ENCODE measurements around the gene CSNK1G1. TPM values are rescaled to one million over a fixed set of nuclear protein-coding genes. Genes with fewer than 3 reads are reported as not detected.

The CSNK1G1 gene
- polyA plus RNA-seq, 1 of the 3 experiments (the other 2 are of a cell fraction): 10.2 TPM

- H3K9me2 ChIP-seq: no peaks in the 10 kb centered on the region
- no peak overlapping the region for H3K27ac ChIP-seq (ENCODE audit: low read depth in 2 of 2, low read length in 1 of 2)
- H3K4me1 ChIP-seq (ENCODE audit: control insufficient read depth in 1 of 2, insufficient read depth in 2 of 2, low read depth in 1 of 2, low read length in 1 of 2): no peaks in the 10 kb centered on the region
- H3F3A ChIP-seq (replicated peaks; ENCODE audit: insufficient read depth): peaks cover 12% of the 10 kb centered on the region
- no peak overlapping the region for H3K4me2 ChIP-seq
- H4K20me1 ChIP-seq (ENCODE audit: insufficient read depth): no peaks in the 10 kb centered on the region
- no peaks in the 10 kb centered on the region for H3K79me2 ChIP-seq (ENCODE audit: insufficient read depth)
- ChIA-PET CTCF (interaction anchor here (1.1 kb wide), 1 partner anchor 29 kb away, joined by 3 read pairs; no protein-coding TSS in a partner anchor), POLR2A (no interaction called here)
- H3K27me3 ChIP-seq (ENCODE audit: insufficient read depth): no peaks in the 10 kb centered on the region
- no peak for DNase-seq
- TF ChIP-seq TCF12 (IDR thresholded peaks at IDR 0.05) (no peak), IRF3 (IDR thresholded peaks at IDR 0.05; ENCODE audit: low read depth, low read length) (no peak), FOXM1 (IDR thresholded peaks at IDR 0.05; ENCODE audit: low read depth) (no peak), TAF1 (IDR thresholded peaks at IDR 0.05; ENCODE audit: borderline replicate concordance, low read depth, low read length) (no peak), EZH2phosphoT487 (IDR thresholded peaks at IDR 0.05; ENCODE audit: borderline replicate concordance, low read depth) (no peak), MAX (IDR thresholded peaks at IDR 0.05; ENCODE audit: low read depth) (no peak), YY1 (IDR thresholded peaks at IDR 0.05; ENCODE audit: low read depth) (no peak), RAD21 (IDR thresholded peaks at IDR 0.05; ENCODE audit: low read length) (no peak), ELF1 (IDR thresholded peaks at IDR 0.05) (no peak), CTCF (IDR thresholded peaks at IDR 0.05) (no peak), EP300 (IDR thresholded peaks at IDR 0.05; ENCODE audit: borderline replicate concordance in 1 of 2, low read depth in 1 of 2, low read length in 1 of 2) (no peak), SIN3A (IDR thresholded peaks at IDR 0.05; ENCODE audit: borderline replicate concordance, low read depth, low read length) (no peak), GATA2 (CRISPR knock-in tag; IDR thresholded peaks at IDR 0.05) (no peak), RFX5 (IDR thresholded peaks at IDR 0.05; ENCODE audit: low read length) (no peak), RXRA (IDR thresholded peaks at IDR 0.05; ENCODE audit: borderline replicate concordance, low read depth) (no peak), CHD2 (IDR thresholded peaks at IDR 0.05; ENCODE audit: low read length, partially characterized antibody) (no peak)
- TF ChIP-seq, protein P1, sequence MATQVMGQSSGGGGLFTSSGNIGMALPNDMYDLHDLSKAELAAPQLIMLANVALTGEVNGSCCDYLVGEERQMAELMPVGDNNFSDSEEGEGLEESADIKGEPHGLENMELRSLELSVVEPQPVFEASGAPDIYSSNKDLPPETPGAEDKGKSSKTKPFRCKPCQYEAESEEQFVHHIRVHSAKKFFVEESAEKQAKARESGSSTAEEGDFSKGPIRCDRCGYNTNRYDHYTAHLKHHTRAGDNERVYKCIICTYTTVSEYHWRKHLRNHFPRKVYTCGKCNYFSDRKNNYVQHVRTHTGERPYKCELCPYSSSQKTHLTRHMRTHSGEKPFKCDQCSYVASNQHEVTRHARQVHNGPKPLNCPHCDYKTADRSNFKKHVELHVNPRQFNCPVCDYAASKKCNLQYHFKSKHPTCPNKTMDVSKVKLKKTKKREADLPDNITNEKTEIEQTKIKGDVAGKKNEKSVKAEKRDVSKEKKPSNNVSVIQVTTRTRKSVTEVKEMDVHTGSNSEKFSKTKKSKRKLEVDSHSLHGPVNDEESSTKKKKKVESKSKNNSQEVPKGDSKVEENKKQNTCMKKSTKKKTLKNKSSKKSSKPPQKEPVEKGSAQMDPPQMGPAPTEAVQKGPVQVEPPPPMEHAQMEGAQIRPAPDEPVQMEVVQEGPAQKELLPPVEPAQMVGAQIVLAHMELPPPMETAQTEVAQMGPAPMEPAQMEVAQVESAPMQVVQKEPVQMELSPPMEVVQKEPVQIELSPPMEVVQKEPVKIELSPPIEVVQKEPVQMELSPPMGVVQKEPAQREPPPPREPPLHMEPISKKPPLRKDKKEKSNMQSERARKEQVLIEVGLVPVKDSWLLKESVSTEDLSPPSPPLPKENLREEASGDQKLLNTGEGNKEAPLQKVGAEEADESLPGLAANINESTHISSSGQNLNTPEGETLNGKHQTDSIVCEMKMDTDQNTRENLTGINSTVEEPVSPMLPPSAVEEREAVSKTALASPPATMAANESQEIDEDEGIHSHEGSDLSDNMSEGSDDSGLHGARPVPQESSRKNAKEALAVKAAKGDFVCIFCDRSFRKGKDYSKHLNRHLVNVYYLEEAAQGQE (IDR thresholded peaks at IDR 0.05; ENCODE audit: low read depth, low read length): no peak
- TF ChIP-seq, protein P2, sequence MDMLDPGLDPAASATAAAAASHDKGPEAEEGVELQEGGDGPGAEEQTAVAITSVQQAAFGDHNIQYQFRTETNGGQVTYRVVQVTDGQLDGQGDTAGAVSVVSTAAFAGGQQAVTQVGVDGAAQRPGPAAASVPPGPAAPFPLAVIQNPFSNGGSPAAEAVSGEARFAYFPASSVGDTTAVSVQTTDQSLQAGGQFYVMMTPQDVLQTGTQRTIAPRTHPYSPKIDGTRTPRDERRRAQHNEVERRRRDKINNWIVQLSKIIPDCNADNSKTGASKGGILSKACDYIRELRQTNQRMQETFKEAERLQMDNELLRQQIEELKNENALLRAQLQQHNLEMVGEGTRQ (IDR thresholded peaks at IDR 0.05; ENCODE audit: borderline replicate concordance, low read depth, low read length): no peak
- H3K36me3 ChIP-seq (replicated peaks in 1 of 2; ENCODE audit: control insufficient read depth in 1 of 2, insufficient read depth in 2 of 2, low read length in 1 of 2): peaks cover 32 to 90% of the 10 kb centered on the region in 2 experiments
- H3K4me3 ChIP-seq (ENCODE audit: low read depth in 2 of 2, low read length in 1 of 2): no peak overlapping the region
- no peaks in the 10 kb centered on the region for H3K9me3 ChIP-seq
- WGBS (ENCODE audit: low lambda C conversion rate): 92% methylated on average over 2 of the region's 2 CpGs
- H3K9ac ChIP-seq: no peak overlapping the region
- H2AFZ ChIP-seq (ENCODE audit: low read depth): no peak overlapping the region
These were observed 42.6 kb upstream of the CSNK1G1 start for GRCh38 chr15:64398575-64398974.

All from SK-N-SH (cell line).